Measurements from ENCODE around the gene ZNF609. TPM values are rescaled to one million over a fixed set of nuclear protein-coding genes. Genes with fewer than 3 reads are reported as not detected.

ZNF609 gene
- total RNA-seq, 1 donor from 2014 or later: 75.3 TPM

DNA sequence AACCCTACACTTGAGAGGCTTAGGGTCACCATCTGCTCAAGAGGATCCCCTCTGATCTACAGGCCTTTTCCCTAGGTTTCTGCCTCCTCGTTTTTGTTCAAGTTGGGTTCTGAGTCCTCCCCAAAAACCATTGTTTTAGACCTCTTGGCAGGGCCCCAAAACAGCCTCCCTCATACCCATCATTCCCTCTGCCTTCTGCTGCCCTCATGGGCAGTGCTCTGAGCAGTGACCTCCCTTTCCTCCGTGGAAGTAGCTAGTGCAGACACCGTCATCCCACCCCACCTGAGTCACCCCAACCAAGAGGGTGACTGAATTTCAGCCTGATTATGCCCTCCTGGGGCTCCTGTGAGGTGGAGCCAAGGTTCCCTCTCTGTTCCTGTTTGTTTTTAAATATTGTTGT, 223.0 kb downstream of the ZNF609 start:
- Mint-ChIP-seq H3K36me3 (ENCODE audit: insufficient read depth) (peaks cover 23% of the 10 kb centered on the region), H3K4me1 (ENCODE audit: low read depth) (no peaks in the 10 kb centered on the region), H3K9me3 (ENCODE audit: low read depth) (no peaks in the 10 kb centered on the region), H3K4me3 (ENCODE audit: low read depth) (no peak overlapping the region), H3K27me3 (no peaks in the 10 kb centered on the region), H3K27ac (peak overlapping the region; percentile 83)
- DNase-seq (ENCODE audit: low spot score, unreplicated experiment): no peak
- TF ChIP-seq CTCF (IDR thresholded peaks at IDR 0.05; ENCODE audit: unreplicated experiment): no peak

GRCh38 chr15:64685230-64685888, 225.0 kb downstream of the ZNF609 start:
- Mint-ChIP-seq H3K9me3 (ENCODE audit: low read depth) (no peaks in the 10 kb centered on the region), H3K4me1 (ENCODE audit: low read depth) (no peaks in the 10 kb centered on the region), H3K4me3 (ENCODE audit: low read depth) (no peak overlapping the region), H3K27me3 (no peaks in the 10 kb centered on the region), H3K36me3 (ENCODE audit: insufficient read depth) (peaks cover 19% of the 10 kb centered on the region), H3K27ac (peak overlapping the region; percentile 91)
- no peak for TF ChIP-seq CTCF (IDR thresholded peaks at IDR 0.05; ENCODE audit: unreplicated experiment)
- DNase-seq (ENCODE audit: low spot score, unreplicated experiment): no peak

- Mint-ChIP-seq H3K27ac (peak overlapping the region; percentile 49), H3K4me1 (ENCODE audit: low read depth) (peaks cover under 1% of the 10 kb centered on the region), H3K36me3 (ENCODE audit: insufficient read depth) (peaks cover 17% of the 10 kb centered on the region), H3K4me3 (ENCODE audit: low read depth) (no peak overlapping the region), H3K27me3 (no peaks in the 10 kb centered on the region), H3K9me3 (ENCODE audit: low read depth) (no peaks in the 10 kb centered on the region)
- peak; percentile 66 for TF ChIP-seq CTCF (IDR thresholded peaks at IDR 0.05; ENCODE audit: unreplicated experiment)
- DNase-seq (ENCODE audit: low spot score, unreplicated experiment): no peak
Observed at GRCh38 chr15:64686130-64686735, 225.9 kb downstream of the ZNF609 start.

DNA sequence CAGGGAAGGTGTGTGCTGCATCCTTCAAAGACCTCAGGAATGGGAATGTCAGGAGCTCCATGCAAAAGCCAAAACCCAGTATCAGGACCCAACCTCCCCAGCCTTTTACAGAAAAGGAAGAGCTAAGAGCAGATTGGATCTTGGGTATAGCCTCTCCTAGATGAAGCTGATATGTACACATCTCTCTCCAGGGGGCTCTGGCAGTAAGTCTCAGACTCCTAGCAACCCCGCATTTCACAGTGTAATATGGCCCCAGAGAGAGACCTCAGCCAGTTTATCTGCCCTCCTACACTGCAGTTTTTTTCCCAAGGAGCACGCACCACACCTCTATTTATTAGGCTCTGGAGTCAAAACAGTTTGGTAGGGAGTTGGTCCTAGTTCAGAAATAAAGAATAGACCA, 226.8 kb downstream of the ZNF609 start:
- H3K9me3 Mint-ChIP-seq (ENCODE audit: low read depth): no peaks in the 10 kb centered on the region
- H3K36me3 Mint-ChIP-seq (ENCODE audit: insufficient read depth): peaks cover 16% of the 10 kb centered on the region
- no peak for TF ChIP-seq CTCF (IDR thresholded peaks at IDR 0.05; ENCODE audit: unreplicated experiment)
- H3K27ac Mint-ChIP-seq: peak overlapping the region; percentile 29
- H3K4me1 Mint-ChIP-seq (ENCODE audit: low read depth): peaks cover 2% of the 10 kb centered on the region
- no peak for DNase-seq (ENCODE audit: low spot score, unreplicated experiment)
- no peaks in the 10 kb centered on the region for H3K27me3 Mint-ChIP-seq
- no peak overlapping the region for H3K4me3 Mint-ChIP-seq (ENCODE audit: low read depth)

- Mint-ChIP-seq H3K9me3 (ENCODE audit: low read depth) (no peaks in the 10 kb centered on the region), H3K27ac (peak overlapping the region; percentile 72), H3K27me3 (no peaks in the 10 kb centered on the region), H3K4me1 (ENCODE audit: low read depth) (peaks cover 3% of the 10 kb centered on the region), H3K36me3 (ENCODE audit: insufficient read depth) (peaks cover 13% of the 10 kb centered on the region), H3K4me3 (ENCODE audit: low read depth) (no peak overlapping the region)
- no peak for DNase-seq (ENCODE audit: low spot score, unreplicated experiment)
- TF ChIP-seq CTCF (IDR thresholded peaks at IDR 0.05; ENCODE audit: unreplicated experiment): no peak
Observed at GRCh38 chr15:64687688-64688087, 227.3 kb downstream of the ZNF609 start.

All from progenitor cell of endocrine pancreas (in vitro differentiated cells).